ENCODE data around the gene BUB1. TPM values are rescaled to one million over a fixed set of nuclear protein-coding genes. Genes with fewer than 3 reads are reported as not detected.

The BUB1 gene
- total and polyA plus RNA-seq, 2 of the 8 experiments (the other 6 are each of a cell fraction or from before 2014, with no cell fraction given): 48.4 to 113 TPM

DNA sequence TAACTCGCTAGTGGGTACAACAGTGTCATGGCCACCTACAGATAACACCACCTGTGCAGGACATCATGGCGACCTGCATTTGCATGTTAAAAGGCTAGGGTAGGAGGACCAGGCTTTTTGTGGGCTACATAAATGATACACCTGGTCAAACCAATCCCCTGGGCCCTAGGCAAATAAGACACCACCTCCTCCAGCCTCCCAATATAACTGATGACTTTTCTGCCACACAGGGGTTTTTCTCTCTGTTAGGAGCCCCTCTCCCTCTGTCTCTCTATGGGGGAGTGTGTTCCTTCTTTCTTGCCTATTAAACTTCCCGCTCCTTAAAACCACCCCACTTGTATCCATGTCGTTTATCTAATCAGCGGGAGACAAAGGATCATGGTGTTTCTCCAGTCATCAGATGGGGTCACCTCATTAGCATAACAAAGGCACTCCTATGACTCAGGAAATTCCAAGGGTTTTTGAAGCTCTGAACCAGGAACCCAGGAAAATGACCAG lies 10.8 kb upstream of the BUB1 start (continued):
- TF ChIP-seq TEAD4 (IDR thresholded peaks at IDR 0.05; ENCODE audit: low read depth, low read length) (peak; percentile 96), POLR2A (IDR thresholded peaks at IDR 0.05; ENCODE audit: control extremely low read depth in 1 of 2, low read depth in 2 of 2, low read length in 2 of 2) (peak; percentile 46 to 53), RNF2 (IDR thresholded peaks at IDR 0.05; ENCODE audit: borderline replicate concordance, low read depth, low read length, missing control alignments, poor library complexity, severe bottlenecking) (no peak), NRF1 (IDR thresholded peaks at IDR 0.05; ENCODE audit: low read depth, low read length) (no peak), TCF12 (IDR thresholded peaks at IDR 0.05; ENCODE audit: low read depth, low read length) (peak; percentile 87), CTBP2 (IDR thresholded peaks at IDR 0.05; ENCODE audit: borderline replicate concordance, insufficient read depth, insufficient read length, low read length) (no peak), JUN (IDR thresholded peaks at IDR 0.05; ENCODE audit: low read depth, low read length) (peak; percentile 96), EZH2 (IDR thresholded peaks at IDR 0.05; ENCODE audit: low read depth, low read length, severe bottlenecking) (no peak), HDAC6 (IDR thresholded peaks at IDR 0.05; ENCODE audit: low read depth, low read length) (no peak), ASH2L (IDR thresholded peaks at IDR 0.05; ENCODE audit: low read length) (peak; percentile 85), HDAC2 (IDR thresholded peaks at IDR 0.05; ENCODE audit: borderline replicate concordance in 1 of 2, low read depth in 2 of 2, low read length in 2 of 2) (peak; percentile 48 to 61; a peak in 2 of 4 replicates), SUZ12 (IDR thresholded peaks at IDR 0.05; ENCODE audit: low read length) (no peak), POU5F1 (IDR thresholded peaks at IDR 0.05; ENCODE audit: low read depth, low read length) (peak; percentile 99), GTF2F1 (IDR thresholded peaks at IDR 0.05; ENCODE audit: borderline replicate concordance, low read depth, low read length) (no peak), CHD2 (IDR thresholded peaks at IDR 0.05; ENCODE audit: low read length) (no peak), BCL11A (IDR thresholded peaks at IDR 0.05; ENCODE audit: low read depth in 2 of 2, low read length in 2 of 2) (peak; percentile 90 to 97), KDM1A (IDR thresholded peaks at IDR 0.05; ENCODE audit: borderline replicate concordance, low read length) (no peak), SAP30 (IDR thresholded peaks at IDR 0.05; ENCODE audit: insufficient read depth, insufficient replicate concordance, low read length) (no peak), RAD21 (IDR thresholded peaks at IDR 0.05 in 1 of 2, conservative IDR thresholded peaks at IDR 0.05 in 1 of 2; ENCODE audit: low read depth in 2 of 2, low read length in 2 of 2) (no peak), YY1 (IDR thresholded peaks at IDR 0.05; ENCODE audit: low read depth, low read length) (peak; percentile 90), TAF7 (optimal IDR thresholded peaks at IDR 0.05; ENCODE audit: borderline replicate concordance, low read depth, low read length) (no peak)
- TF ChIP-seq, protein P1, sequence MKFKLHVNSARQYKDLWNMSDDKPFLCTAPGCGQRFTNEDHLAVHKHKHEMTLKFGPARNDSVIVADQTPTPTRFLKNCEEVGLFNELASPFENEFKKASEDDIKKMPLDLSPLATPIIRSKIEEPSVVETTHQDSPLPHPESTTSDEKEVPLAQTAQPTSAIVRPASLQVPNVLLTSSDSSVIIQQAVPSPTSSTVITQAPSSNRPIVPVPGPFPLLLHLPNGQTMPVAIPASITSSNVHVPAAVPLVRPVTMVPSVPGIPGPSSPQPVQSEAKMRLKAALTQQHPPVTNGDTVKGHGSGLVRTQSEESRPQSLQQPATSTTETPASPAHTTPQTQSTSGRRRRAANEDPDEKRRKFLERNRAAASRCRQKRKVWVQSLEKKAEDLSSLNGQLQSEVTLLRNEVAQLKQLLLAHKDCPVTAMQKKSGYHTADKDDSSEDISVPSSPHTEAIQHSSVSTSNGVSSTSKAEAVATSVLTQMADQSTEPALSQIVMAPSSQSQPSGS (IDR thresholded peaks at IDR 0.05; ENCODE audit: low read length): peak; percentile 77
- TF ChIP-seq, protein P2, sequence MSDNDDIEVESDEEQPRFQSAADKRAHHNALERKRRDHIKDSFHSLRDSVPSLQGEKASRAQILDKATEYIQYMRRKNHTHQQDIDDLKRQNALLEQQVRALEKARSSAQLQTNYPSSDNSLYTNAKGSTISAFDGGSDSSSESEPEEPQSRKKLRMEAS (IDR thresholded peaks at IDR 0.05): no peak
